ENCODE data around the gene LEF1.
"Not testable (repeated sequence)": the region's sequence is repeated elsewhere in the genome, so short reads cannot be mapped to it uniquely, and the experiment has no call there.

LEF1 gene

DNA sequence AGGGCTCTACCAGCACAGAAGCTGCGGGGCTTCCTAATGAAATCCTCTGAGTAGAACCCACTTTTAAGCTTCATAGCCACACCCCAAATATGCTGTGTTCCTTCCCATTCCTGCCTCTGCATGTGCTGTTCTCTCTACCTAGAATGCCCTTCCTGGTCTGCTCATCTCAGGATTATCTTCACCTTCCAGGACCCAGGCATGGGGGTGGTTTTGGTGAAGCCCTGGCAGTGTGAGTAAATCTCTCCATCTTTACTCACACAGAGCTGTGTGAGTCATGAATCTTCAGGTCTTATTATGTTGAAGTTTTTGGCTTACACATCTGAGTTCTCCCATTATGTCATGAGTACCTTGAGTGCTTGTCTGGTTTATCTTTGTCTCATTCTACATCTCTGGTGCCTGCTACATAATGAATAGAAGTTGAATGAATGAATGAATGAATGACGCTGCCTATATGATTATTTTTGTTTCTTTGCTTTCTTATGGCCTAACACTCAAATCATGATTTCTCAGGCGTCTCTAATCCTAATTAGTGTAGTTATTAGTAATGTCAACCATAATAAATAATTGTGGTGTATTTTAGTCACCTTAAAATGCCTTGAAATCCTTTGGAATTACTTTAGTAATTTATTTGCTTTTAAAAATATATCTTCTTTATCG is 137.2 kb downstream of the LEF1 start:
- peak; percentile 45 for DNase-seq (ENCODE audit: low read depth)

DNA sequence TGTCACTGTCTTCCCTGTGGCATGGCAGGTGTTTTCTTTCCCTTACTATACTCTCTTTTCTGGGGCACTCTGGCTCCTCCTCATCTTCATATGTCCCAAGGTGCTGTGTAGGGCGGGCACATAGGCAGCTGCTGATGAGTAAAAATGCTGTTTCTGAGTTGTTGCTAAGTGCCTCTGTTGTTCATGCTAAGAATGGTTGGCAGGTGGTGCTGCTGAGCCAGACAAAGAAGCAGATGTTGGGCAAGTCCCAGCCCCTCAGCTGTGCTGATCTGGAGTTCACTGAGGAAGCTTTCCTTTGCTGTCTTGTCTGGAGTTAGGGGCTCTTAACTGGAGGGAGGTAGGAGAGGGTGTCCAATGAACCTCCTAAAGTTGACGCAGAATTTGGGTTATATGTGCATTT is 138.4 kb downstream of the LEF1 start:
- DNase-seq (ENCODE audit: low read depth), result peak; percentile 64

DNA sequence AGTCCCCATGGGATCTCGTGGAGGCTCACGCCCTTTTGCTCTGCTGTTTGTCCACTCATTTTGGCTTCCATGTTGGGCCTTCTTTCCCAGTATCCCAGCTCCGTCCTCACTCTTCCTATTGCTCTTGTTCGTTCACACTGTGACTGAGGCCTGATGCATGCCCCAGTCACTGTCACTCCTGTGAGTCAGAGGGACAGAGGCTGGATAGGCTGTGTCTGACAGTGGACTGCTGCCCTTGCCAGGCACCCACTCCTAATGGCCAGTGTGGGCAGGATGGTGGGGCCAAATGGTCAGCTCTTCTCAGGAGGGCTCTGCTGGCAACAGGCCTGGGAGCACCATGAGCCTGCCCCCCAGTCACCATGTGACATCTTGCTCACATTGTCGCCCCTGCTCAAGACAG is 139.0 kb downstream of the LEF1 start:
- no peak for DNase-seq (ENCODE audit: low read depth)

DNA sequence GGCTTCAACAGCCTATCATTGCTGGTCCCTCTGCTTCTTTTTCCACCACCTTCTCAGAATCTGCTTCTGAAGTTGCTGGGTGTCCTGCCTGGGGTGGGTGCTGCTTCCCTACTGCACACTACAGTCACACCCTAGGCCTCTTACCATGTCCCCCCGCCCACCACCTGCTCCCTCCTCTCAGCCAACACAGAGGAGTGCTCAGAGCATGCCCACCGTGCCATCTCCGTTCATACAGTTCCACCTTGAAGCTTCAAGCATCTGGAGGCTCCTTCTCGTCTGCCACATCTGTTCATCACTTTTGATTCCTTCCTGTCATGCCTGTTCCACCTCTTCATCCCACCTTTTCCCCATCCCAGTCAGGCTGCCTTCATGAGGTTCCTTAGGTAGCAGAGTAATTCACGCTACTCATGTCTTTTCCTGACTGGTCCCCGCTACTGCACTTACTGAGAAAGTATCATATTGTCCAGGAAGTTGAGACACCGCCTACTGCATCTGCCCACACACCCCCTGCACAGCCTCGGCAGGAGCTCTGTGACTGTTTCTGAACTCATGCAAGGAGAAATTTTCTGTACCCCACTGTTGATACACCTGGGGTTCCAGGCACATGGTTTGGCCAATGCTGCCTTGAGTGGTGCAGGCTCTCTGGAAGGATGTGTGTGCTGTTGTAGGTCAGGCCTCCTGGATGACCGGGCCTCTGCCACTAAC is 139.6 kb downstream of the LEF1 start:
- DNase-seq (ENCODE audit: low read depth), result peak; percentile 38

DNA sequence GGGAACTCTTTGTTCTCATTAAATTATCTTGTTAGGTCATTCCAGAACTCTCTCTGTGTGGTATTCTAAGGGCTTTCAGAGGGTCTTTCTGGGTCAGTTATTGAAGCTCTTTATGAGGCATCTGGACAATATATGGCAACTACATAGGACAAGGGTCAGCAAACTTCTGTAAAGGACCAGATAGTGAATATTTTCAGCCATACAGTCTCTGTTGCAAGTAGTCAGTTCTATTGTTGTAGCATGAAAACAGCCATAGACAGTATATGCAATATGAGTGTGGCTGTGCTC is 143.9 kb downstream of the LEF1 start:
- DNase-seq (ENCODE audit: low read depth), result no peak

DNA sequence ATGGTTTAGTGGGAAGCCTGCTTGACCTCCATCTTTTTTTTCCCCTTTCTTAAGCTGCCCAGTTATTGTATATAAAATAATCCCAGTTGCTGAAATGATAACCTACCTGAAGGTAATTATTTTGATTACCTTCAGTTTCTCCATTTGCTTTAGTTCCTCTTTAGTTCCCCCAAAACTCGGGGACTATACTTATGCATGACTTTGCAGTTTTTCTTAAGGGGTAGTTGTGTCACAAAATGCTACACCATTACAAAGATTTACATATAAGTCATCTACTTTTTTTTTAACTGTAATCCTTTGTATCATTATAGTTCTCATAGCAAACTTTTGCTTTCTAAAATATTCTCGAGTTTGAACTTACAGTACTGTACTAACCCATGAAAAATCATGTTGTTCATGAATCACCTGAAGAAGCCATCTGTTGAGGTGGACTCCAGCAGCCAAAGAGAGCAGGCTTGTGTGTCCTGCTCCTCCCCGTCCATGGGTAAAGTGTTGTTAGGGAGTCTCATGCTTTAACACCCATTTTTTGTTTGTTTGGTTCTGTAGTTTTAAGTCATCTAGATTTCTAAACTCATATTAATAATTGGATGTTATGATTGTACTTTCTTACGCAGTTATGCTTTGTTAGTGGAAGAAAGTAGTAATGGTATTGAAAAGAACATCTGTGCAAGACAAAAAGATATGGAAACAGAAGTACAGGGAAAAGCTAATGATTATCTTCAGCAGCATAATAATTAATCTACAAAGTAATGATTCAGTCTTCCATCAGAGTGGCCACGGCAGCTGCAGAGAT is 144.5 kb downstream of the LEF1 start:
- DNase-seq (ENCODE audit: low read depth), result no peak

DNA sequence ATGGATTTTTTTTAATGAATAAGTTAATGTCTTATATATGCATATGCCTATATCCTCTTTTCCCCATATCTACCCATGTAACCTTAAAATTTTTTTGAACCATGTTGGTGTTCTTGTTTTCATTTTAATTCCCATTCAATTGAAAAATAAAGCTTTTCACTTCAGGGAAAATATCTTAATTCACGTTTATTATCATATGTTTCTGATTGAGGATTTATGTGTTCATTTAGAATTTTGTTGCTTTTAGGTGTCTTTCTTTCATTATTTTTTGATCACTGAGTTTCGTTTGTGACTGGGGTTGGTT is 149.9 kb downstream of the LEF1 start:
- DNase-seq (ENCODE audit: low read depth), result no peak

DNA sequence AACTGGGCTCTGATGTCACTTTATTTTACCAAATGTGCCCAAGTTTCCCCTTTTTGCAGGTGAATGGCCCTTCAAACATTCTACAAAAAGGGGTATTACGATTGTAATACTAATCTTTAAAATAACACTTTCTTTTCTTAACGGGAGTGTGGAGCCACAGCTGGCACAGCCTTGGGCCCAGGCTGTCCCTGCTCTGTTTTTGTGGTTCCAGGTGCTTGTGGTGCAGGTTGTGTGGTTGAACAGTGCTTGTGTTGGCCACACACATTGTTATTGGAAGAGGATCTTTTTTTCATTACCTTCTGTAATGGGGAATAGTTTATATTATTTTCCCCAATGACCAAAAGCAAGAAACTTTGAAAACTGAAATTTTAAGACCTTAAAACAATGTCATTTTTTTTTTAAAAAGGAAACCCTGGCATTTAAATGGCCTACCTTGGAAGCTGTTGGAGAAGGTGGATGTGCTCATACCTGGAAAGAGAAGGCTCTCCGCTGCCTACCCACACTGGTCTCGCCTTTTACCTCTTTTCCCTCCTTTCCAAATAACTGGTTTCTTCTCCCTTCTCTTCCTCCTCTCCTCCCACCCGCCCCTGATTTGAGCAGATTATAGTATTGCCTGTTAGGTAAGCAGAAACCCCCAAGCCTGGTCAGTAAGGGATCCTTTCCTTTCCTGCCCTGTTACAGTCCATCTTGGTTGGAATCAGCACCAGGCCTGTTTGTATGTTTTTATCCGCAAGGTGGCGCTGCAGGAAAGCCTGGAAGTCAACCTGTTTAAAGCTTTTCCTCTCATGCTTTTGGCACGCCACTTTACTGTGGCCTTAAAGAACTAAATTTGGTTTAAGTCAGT is 150.5 kb downstream of the LEF1 start:
- DNase-seq (ENCODE audit: low read depth), result peak; percentile 78

DNA sequence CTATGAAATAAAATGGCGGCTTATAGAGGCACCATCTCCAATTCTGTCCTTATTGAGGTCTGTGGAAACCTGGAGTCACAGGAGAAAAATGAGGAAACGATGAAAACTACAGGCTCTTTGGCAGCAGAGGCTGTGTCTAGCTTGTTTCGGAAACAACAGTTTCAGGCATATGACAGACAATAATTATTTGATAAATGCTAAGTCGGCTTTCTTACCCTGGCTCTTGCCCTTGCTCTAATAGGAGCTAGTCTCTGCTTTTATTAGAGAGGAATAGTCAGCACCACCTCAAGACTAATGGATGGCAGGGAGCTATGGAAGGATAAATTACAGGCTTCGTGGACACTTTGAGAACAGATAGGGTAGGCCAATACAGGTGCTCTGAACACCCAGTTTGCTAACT is 154.8 kb downstream of the LEF1 start:
- no peak for DNase-seq (ENCODE audit: low read depth)

DNA sequence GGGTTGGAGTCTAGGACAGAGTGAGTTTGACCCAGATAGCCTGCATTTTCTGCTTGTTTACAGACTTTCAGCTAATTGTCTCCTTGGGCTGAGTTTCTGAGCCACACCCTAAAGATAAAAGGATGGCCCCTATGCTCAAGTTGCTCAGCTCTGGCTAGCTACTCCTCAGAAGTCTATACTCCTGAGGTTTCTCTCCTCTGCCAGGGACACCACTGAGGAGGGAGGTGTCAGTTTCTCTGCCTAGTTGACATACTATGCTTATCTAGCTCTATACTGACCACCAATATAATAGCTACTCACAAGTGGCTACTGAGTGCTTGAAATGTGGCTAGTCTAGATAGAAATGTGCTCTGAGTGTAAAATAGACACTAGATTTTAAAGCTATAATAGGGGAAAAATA is 155.4 kb downstream of the LEF1 start:
- DNase-seq (ENCODE audit: low read depth), result no peak

DNA sequence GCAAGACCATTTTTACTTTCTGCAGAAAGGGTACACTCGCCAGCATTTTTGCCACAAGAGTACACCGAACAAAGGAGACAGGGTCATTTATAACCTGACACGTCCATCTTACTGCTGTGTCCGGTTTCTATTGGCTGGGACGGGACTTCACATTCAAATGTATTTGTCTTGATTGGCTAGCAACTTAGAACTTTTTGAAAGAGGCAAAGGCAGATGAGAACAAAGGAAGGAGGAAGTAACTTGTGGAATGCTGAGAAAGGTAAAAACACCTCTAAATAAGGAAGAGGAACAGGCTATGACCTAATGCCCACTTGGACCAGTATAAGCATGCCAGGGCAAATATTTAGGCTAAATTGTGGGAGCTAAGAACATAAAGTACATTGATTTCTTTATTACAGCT is 156.3 kb downstream of the LEF1 start:
- DNase-seq (ENCODE audit: low read depth), result not testable (repeated sequence)

DNA sequence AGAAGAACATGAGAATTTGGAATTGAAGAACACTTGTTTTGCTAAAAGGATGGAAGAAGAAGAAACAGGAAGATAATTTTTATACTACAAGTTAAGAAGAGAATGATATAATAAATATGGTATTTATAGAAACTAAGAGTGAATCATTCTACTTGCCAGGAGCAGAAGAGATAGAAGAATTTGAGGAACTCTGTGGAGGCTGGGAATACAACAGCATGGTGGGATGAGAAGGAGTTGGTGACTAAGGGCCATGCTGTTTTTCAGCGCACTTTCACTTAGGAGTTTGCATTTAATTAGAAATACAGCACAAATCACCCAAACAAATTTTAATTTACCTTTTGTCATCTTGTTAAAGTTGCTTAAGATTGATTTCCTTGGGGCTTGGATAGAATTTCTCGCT is 158.6 kb downstream of the LEF1 start:
- no peak for DNase-seq (ENCODE audit: low read depth)

DNA sequence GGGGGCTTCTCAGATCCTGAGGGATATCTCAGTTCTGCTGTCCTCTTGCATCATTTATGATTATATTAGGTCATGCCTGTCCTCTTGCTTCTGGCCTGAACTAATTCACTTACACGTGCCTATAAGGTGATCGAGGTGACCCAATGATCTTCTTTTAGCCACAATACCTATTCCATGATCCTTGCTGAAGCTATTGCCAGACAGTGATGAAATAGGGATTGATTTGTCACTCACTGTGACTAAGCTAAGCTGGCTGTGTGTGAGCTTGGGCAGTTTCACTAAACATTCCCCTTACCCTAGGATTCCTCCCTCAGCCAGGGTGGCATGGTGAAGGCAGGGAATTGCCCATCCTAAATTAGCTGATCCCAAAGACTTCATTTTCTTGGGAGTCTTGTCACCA is 160.0 kb downstream of the LEF1 start:
- DNase-seq (ENCODE audit: low read depth), result no peak

DNA sequence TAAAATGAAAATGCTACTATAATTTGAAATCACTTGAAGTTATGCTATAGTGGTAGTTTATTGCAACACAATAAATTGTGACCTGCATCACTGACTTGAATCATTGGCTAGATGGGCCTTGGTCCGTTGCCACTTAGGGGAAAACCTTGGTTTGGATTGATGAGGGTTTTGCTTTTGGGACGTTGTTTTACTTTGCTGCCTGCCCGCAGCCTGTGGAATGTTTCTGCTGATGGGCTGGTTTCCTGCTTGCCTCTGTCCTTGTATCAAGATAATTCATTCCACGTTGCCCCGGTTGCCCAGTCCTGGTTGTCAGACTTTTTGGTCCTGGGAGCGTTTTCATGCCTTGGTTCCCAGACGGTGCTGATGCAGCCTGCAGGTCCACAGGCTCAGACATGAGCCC is 160.7 kb downstream of the LEF1 start:
- no peak for DNase-seq (ENCODE audit: low read depth)

DNA sequence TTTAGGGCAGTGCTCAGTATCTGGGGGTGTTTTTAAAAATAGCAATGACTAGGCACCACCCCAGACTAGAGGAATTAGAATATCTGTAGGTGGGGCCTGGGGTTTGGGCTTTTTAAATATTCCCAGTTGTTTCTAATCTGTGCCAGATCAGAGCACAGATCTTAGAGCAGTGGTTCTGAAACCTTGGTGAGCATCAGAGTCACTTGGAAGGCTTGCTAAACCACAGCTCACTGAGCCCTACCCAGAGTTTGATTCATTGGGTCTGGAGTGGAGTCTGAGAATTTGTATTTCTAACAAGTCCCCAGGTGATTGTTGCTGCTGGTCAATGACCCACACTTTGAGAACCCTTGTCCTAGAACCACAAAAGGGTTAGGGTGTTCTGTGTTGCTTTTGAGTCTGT is 162.4 kb downstream of the LEF1 start:
- no peak for DNase-seq (ENCODE audit: low read depth)

DNA sequence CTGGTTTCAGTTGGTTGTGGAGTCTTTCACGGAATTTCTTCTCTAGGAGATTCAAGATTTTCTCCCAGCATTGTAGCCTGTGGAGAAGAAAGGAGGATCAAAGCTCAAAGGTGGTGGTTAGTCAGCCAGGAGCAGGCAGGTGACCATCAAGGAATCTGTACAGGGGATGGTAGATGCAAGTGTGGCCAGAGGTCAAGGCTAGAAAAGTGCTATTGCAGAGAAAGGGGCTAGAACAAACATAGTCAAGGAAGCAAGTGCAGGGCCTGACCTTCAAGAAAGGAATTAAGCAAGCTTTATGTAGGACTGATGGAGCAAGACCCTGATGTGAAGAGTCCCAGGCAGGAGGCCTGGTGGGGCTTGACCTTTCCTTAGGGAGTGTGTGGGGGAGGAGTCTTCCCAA is 162.9 kb downstream of the LEF1 start:
- no peak for DNase-seq (ENCODE audit: low read depth)

DNA sequence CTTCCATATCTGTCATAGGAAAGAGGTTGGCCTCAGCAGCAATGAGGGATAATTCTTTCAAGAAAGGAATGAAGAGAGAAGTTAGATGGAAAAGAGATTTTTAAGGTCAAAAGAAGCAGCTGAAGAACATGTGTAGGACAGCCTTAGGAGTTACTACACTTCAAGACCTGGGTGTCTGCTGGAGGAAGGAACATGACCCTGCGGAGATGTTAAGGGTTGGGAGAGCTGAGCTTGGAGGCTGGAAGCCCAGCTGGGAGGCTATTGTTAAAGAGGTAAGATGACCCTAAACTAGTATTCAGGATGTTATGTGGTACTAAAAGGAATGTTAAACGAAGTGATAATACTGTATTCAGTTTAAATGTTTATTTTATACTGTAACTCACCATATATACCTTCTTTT is 164.1 kb downstream of the LEF1 start:
- no peak for DNase-seq (ENCODE audit: low read depth)

DNA sequence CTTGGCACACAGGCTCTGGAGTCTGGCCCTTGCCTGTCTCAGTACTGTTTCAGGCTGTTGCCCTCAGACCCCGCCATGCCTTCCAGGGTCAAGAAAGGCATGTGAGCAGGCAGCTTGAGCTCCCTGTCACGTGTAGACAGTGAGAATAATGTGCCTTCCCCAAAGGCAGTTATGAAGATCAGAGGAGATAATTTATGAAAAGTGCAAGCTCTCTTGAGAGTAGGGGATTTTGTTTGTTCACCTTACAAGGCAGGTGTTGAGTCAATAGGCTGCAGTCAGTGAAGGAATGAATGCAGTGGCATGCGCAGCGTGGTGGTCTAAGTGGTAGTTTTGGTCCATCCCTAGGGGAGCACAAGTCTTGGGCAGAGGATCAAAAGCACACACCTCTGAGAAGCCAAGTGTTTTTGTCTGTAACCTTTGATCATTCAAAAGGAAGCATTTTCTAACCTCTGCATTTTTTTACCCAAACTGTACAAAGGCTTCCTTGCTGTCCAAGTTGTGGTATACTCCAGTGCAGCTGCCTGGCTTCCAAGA is 164.7 kb downstream of the LEF1 start:
- DNase-seq (ENCODE audit: low read depth), result no peak

DNA sequence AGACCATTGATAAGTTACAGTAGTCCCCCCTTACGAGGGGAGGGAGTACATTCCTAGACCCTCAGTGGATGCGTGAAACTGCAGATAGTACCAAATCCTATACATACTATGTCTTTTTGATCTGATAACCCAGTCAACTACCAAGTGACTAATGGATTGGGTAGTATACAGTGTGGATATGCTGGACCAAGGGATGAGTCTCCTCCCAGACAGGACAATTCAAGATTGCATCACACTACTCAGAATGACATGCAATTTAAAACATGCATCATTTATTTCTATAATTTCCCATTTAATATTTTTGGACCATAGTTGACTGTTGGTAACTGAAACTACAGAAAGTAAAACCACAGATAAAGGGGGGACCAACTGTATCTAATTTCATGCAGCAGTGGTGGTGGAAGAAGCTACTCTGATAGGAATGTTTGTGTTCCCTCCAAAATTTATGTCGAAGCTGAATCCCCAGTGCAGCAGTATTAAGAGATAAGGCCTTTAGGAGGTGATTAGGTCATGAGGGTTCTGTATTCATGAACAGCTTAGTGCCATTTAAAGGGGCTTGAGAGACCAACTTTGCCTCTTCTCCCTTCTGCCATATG is 167.1 kb downstream of the LEF1 start:
- no peak for DNase-seq (ENCODE audit: low read depth)

DNA sequence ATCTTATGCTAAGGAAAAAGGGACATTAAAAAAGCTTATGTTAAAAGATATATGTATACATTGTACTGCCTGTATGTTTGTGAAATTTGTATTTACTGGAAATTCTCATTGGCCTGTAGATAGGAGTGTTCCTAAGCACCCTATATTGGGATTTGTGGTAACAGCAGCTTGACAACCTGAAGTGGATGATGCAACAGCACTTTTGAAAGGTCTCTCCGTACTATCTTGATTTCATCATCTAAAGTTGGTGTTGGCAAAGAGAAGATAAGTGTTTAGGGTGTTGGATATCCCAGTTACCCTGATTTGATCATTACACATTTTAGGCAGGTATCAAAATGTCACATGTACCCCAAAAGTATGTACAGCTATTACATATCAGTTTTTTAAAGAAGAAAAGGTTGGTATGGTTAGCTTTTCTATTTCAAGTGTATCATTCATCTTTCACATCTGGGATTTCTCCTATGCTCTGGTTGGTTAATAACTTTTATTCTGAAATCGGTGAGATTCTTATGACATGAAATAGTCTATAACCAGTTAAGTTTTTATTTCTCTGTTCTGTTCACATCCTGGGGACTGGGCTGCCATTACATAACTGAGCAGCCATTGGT is 168.7 kb downstream of the LEF1 start:
- DNase-seq (ENCODE audit: low read depth), result no peak

DNA sequence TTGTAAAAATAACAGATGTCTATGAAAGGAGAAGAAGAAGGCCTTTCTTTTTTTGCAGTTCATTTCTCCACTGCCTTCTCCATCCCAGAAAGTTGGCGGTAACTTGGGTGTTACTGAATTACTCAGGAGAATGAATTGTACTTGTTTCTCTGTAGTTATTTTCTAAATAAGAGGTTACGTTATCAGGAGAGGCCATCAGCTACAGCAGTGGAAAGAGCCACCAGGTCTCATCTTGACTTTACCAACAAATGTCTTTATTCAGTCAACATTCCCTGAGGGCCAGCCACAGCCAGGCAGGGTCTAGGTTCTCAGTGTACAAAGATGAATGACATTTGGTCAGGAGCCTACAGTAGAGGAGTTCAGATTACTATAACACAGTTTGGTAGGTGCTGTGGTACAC is 170.9 kb downstream of the LEF1 start:
- DNase-seq (ENCODE audit: low read depth), result no peak

Measured in activated T-cell treated with anti-CD3 and anti-CD28 coated beads for 24 hours (primary cell).